GM12873 (cell line): Measurements from ENCODE around the gene GNAI2.

Experiments
- CTCF ChIP-seq: IDR thresholded peaks from 2 replicates; pipeline ENCODE4 v1.5.1; 2012; ENCODE audit warnings: low read depth, mild to moderate bottlenecking, moderate library complexity, low read length, control low read depth; ENCODE audit not compliant: insufficient read depth; ENCODE audit errors: missing control alignments

GNAI2 gene

DNA sequence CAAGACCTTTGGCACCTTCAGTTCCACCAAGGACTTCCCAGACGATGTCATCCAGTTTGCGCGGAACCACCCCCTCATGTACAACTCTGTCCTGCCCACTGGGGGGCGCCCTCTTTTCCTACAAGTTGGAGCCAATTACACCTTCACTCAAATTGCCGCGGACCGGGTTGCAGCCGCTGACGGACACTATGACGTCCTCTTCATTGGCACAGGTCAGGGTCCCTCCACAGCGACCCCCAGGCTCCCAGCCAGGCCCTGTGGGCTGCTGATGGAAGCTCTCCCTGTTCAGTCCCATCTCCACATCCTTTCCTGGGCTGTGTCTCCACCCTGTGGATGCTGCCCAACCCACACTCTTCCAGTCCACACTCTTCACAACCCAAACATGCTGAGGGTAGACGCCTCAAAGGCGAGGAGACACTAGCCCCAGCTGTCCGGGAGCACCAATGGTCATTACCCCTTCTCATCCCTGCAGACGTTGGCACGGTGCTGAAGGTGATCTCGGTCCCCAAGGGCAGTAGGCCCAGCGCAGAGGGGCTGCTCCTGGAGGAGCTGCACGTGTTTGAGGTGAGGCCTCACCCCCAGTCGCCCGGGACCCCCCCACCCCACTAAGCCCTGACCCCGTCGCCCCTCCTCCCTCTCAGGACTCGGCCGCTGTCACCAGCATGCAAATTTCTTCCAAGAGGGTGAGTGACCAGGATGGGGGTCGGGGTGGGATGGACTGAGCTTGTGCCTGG, 38.5 kb downstream of the GNAI2 start:
- peak; percentile 85 for TF ChIP-seq CTCF

DNA sequence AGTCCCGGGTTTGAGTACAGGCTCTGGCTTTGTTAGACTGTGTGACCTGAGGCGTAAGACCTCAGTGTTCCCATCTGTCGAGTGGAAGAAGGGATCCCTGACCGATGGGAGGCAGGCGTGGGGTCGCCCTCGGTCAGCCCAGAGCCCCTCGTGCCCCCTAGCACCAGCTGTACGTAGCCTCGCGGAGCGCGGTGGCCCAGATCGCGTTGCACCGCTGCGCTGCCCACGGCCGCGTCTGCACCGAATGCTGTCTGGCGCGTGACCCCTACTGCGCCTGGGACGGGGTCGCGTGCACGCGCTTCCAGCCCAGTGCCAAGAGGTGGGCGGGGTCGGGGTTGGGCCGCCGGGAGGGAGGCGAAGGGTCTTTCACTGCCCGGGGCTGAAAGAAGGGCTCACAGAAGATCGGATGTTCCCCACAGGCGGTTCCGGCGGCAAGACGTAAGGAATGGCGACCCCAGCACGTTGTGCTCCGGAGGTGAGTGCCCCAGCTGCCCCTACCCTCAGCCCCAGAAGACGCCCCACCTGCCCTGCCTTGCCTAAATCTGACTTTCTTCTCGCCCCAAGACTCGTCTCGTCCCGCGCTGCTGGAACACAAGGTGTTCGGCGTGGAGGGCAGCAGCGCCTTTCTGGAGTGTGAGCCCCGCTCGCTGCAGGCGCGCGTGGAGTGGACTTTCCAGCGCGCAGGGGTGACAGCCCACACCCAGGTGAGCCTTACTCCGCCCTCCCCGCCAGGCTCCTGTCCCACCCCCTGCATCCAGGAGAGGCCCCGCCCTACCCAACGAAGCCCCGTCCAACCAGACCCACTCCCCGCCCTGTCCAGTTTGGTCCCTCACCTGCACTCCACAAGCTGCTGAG, 39.4 kb downstream of the GNAI2 start:
- no peak for TF ChIP-seq CTCF

DNA sequence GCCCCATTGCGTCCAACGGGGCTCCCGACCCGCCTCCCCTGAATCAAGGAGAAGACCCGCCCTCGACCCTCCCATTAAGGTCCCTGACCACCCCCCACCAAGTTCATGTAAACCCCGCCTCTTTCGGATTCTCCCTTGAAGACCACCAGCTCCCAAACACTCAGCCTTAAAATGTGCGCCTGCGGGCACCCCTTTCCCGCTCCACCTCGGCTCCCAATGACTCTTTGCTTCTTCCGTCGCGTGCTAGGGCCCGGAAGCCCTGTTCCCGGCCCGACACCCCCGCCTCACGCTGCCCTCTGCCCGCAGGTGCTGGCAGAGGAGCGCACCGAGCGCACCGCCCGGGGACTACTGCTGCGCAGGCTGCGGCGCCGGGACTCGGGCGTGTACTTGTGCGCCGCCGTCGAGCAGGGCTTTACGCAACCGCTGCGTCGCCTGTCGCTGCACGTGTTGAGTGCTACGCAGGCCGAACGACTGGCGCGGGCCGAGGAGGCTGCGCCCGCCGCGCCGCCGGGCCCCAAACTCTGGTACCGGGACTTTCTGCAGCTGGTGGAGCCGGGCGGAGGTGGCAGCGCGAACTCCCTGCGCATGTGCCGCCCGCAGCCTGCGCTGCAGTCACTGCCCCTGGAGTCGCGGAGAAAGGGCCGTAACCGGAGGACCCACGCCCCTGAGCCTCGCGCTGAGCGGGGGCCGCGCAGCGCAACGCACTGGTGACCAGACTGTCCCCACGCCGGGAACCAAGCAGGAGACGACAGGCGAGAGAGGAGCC, 40.2 kb downstream of the GNAI2 start:
- no peak for TF ChIP-seq CTCF

DNA sequence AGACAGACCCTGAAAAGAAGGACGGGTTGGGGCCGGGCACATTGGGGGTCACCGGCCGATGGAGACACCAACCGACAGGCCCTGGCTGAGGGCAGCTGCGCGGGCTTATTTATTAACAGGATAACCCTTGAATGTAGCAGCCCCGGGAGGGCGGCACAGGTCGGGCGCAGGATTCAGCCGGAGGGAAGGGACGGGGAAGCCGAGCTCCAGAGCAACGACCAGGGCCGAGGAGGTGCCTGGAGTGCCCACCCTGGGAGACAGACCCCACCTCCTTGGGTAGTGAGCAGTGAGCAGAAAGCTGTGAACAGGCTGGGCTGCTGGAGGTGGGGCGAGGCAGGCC, 40.7 kb downstream of the GNAI2 start:
- TF ChIP-seq CTCF, result no peak

- TF ChIP-seq CTCF, result no peak
Measured at GRCh38 chr3:50278123-50278879, 42.3 kb downstream of the GNAI2 start.

- no peak for TF ChIP-seq CTCF
Measured at GRCh38 chr3:50278880-50279224, 42.8 kb downstream of the GNAI2 start, which contains the start of gene LSMEM2. TSS of gene LSMEM2 (plus strand) at chr3:50279087. CDS start at chr3:50279114, 27 bp downstream.
